GM20000 (cell line): ENCODE data around the gene NBEAL2.
A peak's percentile ranks its signal among the peaks of the same experiment; 100 is the strongest.

Source experiments
- DNase-seq: peaks from one replicate; pipeline ENCODE4 v3.0.0; 2012; ENCODE audit warnings: low spot score
- TF ChIP-seq, protein P1 (sequence below): IDR thresholded peaks from 2 replicates; pipeline ENCODE4 v1.5.1; 2012; ENCODE audit warnings: mild to moderate bottlenecking, control low read depth; ENCODE audit errors: extremely low read depth, missing control alignments

NBEAL2 gene

DNA sequence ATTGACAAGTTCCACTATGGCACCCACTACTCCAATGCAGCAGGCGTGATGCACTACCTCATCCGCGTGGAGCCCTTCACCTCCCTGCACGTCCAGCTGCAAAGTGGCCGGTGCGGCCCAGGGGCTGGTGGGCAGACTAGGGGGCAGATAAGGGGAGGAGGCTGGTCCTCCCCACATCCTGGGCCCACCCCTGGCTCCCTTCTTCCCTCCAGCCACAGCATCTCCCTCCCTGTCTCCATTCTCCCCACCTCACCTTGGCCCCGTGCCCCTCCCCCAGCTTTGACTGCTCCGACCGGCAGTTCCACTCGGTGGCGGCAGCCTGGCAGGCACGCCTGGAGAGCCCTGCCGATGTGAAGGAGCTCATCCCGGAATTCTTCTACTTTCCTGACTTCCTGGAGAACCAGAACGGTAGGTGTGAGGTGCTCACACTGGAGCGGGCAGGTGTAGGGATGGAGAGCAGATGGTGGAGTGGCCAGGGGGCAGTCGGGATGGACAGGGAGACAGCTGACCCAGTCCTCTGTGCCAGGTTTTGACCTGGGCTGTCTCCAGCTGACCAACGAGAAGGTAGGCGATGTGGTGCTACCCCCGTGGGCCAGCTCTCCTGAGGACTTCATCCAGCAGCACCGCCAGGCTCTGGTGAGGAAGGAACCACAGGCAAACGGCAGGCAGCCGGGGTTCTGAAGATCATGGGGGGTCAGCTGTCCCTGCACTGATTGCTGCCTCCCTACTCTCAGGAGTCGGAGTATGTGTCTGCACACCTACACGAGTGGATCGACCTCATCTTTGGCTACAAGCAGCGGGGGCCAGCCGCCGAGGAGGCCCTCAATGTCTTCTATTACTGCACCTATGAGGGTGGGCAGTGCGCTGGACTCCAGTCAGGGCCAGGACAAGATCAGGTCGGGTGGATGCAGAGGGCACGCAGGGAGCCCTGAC, 26.0 kb downstream of the NBEAL2 start:
- no peak for DNase-seq
- TF ChIP-seq, protein P1, sequence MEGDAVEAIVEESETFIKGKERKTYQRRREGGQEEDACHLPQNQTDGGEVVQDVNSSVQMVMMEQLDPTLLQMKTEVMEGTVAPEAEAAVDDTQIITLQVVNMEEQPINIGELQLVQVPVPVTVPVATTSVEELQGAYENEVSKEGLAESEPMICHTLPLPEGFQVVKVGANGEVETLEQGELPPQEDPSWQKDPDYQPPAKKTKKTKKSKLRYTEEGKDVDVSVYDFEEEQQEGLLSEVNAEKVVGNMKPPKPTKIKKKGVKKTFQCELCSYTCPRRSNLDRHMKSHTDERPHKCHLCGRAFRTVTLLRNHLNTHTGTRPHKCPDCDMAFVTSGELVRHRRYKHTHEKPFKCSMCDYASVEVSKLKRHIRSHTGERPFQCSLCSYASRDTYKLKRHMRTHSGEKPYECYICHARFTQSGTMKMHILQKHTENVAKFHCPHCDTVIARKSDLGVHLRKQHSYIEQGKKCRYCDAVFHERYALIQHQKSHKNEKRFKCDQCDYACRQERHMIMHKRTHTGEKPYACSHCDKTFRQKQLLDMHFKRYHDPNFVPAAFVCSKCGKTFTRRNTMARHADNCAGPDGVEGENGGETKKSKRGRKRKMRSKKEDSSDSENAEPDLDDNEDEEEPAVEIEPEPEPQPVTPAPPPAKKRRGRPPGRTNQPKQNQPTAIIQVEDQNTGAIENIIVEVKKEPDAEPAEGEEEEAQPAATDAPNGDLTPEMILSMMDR: no peak

DNA sequence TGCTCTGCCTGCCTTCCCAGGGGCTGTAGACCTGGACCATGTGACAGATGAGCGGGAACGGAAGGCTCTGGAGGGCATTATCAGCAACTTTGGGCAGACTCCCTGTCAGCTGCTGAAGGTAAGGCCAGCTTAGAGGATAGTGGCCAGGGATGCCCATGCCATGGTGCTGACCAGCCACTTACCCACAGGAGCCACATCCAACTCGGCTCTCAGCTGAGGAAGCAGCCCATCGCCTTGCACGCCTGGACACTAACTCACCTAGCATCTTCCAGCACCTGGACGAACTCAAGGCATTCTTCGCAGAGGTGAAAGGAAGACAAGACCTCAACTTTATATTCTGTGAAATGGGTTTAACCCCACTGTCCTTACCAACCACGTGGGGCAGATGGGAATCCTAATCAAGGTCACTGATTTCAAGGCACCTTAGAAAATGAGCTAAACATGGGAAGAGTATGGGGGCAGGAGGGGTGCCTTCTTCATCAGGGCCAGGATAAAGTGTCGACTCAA, 26.7 kb downstream of the NBEAL2 start:
- TF ChIP-seq, protein P1: no peak
- no peak for DNase-seq

- DNase-seq: no peak
- TF ChIP-seq, protein P1: no peak
Observed at GRCh38 chr3:47007001-47007400, 27.5 kb downstream of the NBEAL2 start.

DNA sequence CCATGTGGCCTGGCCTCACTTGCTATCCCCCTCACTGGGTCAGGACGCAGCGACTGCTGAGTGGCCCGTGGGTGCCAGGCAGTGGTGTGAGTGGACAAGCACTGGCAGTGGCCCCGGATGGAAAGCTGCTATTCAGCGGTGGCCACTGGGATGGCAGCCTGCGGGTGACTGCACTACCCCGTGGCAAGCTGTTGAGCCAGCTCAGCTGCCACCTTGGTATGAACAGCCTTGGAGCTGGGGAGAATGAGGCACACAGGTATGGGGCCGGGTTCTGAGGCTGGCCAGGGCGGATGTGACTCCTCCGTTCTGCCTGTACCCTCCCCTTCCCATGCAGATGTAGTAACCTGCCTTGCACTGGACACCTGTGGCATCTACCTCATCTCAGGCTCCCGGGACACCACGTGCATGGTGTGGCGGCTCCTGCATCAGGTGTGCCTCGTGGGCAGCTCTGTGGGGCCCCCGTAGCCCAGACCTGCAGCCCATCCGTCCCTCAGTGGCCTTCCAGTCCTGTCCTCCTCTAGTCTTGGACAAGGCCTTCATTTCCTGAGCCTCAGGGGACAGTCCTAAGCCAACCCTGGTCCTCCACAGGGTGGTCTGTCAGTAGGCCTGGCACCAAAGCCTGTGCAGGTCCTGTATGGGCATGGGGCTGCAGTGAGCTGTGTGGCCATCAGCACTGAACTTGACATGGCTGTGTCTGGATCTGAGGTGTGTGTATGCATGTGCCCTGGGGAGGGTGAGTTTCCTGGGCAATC, 28.2 kb downstream of the NBEAL2 start:
- DNase-seq: no peak
- TF ChIP-seq, protein P1: no peak

- TF ChIP-seq, protein P1: no peak
- peak; percentile 21 for DNase-seq
Observed at GRCh38 chr3:47008234-47008796, 28.8 kb downstream of the NBEAL2 start.

DNA sequence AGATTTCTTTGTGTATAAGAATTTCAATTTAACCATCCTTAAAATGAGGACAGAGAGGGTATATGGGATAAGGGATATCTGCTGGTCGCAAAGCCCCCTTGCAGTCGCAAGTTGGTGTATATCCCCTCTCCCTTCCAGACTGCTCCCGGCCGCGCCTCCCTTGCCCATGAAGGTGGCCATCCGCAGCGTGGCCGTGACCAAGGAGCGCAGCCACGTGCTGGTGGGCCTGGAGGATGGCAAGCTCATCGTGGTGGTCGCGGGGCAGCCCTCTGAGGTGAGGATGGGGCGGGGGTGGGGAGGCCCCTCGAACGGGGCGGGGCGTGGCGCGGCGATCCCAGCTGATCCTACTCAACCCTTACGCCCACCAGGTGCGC, 29.4 kb downstream of the NBEAL2 start:
- TF ChIP-seq, protein P1: no peak
- DNase-seq: no peak
